Measurements from ENCODE around the gene CTPS2. TPM values are rescaled to one million over a fixed set of nuclear protein-coding genes. Genes with fewer than 3 reads are reported as not detected.

Gene CTPS2
- total and polyA plus RNA-seq, 2 donors from 2014 or later, result 5.9 to 13.7 TPM

DNA sequence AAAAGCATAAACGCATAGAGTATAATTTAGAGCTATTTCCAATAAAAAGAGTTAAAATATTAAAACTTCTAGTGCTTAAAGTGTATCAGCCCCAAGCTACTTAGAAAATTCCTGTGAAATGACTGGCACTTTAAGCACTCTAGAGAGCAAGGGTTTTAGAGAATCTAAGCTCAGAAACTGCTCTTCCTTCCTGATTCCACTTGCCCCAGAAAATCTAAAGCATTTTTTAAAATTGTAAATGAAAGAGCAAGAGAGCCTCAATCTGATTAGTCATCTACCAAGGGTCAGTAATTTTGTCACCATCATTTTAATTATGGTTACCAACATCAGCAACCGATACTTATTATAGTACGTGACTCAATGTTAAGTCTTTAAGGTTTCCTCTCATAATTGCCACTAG lies 25.0 kb downstream of the CTPS2 start:
- H3K27me3 ChIP-seq (ENCODE audit: control insufficient read depth, insufficient read depth, low read length), result peaks cover 2% of the 10 kb centered on the region
- H3K9ac ChIP-seq (ENCODE audit: low read length in 3 of 3), result no peak overlapping the region
- DNase-seq (no peak), FAIRE-seq (no peak)
- H3K9me3 ChIP-seq (ENCODE audit: control insufficient read depth in 2 of 3, insufficient read depth in 1 of 3, low read length in 3 of 3), result no peaks in the 10 kb centered on the region
- TF ChIP-seq, protein P1, sequence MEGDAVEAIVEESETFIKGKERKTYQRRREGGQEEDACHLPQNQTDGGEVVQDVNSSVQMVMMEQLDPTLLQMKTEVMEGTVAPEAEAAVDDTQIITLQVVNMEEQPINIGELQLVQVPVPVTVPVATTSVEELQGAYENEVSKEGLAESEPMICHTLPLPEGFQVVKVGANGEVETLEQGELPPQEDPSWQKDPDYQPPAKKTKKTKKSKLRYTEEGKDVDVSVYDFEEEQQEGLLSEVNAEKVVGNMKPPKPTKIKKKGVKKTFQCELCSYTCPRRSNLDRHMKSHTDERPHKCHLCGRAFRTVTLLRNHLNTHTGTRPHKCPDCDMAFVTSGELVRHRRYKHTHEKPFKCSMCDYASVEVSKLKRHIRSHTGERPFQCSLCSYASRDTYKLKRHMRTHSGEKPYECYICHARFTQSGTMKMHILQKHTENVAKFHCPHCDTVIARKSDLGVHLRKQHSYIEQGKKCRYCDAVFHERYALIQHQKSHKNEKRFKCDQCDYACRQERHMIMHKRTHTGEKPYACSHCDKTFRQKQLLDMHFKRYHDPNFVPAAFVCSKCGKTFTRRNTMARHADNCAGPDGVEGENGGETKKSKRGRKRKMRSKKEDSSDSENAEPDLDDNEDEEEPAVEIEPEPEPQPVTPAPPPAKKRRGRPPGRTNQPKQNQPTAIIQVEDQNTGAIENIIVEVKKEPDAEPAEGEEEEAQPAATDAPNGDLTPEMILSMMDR (IDR thresholded peaks at IDR 0.05; ENCODE audit: borderline replicate concordance, extremely low read depth, insufficient read depth), result no peak
- peaks cover 0 to 5% (median 2%) of the 10 kb centered on the region in 3 donors for H3K36me3 ChIP-seq (ENCODE audit: control insufficient read depth in 2 of 3, insufficient read depth in 3 of 3, low read length in 3 of 3)
- H3K27ac ChIP-seq (ENCODE audit: low read depth in 2 of 2, low read length in 2 of 2), result no peak overlapping the region
- no peaks in the 10 kb centered on the region for H3K4me1 ChIP-seq (ENCODE audit: control insufficient read depth in 2 of 3, insufficient read depth in 2 of 3, low read depth in 1 of 3, low read length in 3 of 3)
- H3K4me3 ChIP-seq (ENCODE audit: low read length in 3 of 3), result no peak overlapping the region
- intact Hi-C loops (cut with DNase I), result no loop called here

DNA sequence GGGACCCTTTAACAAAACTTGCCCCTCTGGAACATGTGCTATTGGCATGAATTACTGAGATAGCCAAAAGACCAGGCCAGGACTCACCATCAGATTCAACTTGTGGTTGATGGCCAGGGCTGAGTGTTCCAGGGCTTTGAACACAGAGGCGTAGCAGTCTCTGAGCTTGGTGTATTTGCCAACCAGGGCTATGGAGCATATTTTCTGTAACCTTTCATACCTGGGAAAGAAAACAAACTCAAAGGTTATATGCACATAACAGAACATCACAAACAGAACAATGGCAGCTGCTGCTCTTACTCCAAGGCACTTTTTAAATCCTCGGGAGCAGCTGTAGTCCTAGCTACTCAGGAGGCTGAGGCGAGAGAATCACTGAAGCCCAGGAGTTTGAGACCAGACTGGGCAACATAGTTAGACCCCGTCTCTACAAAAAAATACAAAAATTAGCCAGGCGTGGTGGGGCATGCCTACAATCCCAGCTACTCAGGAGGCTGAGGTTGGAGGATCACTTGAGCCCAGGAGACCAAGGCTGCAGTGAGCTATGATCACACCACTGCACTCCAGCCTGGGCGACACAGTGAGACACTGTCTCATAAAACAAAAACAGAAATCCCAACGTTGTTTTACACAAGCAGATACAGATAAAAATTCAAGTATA lies 29.3 kb downstream of the CTPS2 start:
- H3K9me3 ChIP-seq (ENCODE audit: control insufficient read depth in 2 of 3, insufficient read depth in 1 of 3, low read length in 3 of 3), result no peaks in the 10 kb centered on the region
- peaks cover 4% of the 10 kb centered on the region for H3K27me3 ChIP-seq (ENCODE audit: control insufficient read depth, insufficient read depth, low read length)
- no peak for FAIRE-seq
- no peak overlapping the region for H3K4me3 ChIP-seq (ENCODE audit: low read length in 3 of 3)
- H3K27ac ChIP-seq (ENCODE audit: low read depth in 2 of 2, low read length in 2 of 2), result no peak overlapping the region
- H3K36me3 ChIP-seq (ENCODE audit: control insufficient read depth in 2 of 3, insufficient read depth in 3 of 3, low read length in 3 of 3), result peaks cover 2 to 11% (median 2%) of the 10 kb centered on the region in 3 donors
- no peak for DNase-seq
- intact Hi-C loops (cut with DNase I), result no loop called here
- H3K9ac ChIP-seq (ENCODE audit: low read length in 3 of 3), result no peak overlapping the region
- H3K4me1 ChIP-seq (ENCODE audit: control insufficient read depth in 2 of 3, insufficient read depth in 2 of 3, low read depth in 1 of 3, low read length in 3 of 3), result no peaks in the 10 kb centered on the region
- TF ChIP-seq, protein P1 (IDR thresholded peaks at IDR 0.05; ENCODE audit: borderline replicate concordance, extremely low read depth, insufficient read depth), result no peak

DNA sequence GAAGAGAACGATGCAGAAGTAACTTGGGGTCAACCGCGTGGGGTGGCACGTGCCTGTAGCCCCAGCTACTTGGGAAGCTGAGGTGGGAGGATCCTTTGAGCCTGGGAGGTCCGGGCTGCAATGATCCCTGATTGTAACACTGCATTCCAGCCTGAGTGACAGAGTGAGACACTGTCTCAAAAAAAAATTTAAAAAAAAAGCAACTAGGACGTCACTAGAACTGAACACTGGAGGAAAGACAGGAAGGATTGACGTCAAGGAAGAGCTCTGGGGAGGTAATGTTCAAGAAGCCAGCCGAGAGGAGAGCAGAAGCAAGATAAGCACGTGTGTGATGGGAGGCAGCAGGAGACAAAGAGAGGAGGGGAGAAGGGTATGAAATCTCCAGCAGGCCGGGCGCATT lies 33.8 kb downstream of the CTPS2 start:
- H3K9me3 ChIP-seq (ENCODE audit: control insufficient read depth in 2 of 3, insufficient read depth in 1 of 3, low read length in 3 of 3), result no peaks in the 10 kb centered on the region
- peaks cover 4% of the 10 kb centered on the region for H3K27me3 ChIP-seq (ENCODE audit: control insufficient read depth, insufficient read depth, low read length)
- no peaks in the 10 kb centered on the region for H3K4me1 ChIP-seq (ENCODE audit: control insufficient read depth in 2 of 3, insufficient read depth in 2 of 3, low read depth in 1 of 3, low read length in 3 of 3)
- TF ChIP-seq, protein P1 (IDR thresholded peaks at IDR 0.05; ENCODE audit: borderline replicate concordance, extremely low read depth, insufficient read depth), result no peak
- no peak overlapping the region for H3K27ac ChIP-seq (ENCODE audit: low read depth in 2 of 2, low read length in 2 of 2)
- no peak overlapping the region for H3K9ac ChIP-seq (ENCODE audit: low read length in 3 of 3)
- intact Hi-C loops (cut with DNase I), result no loop called here
- DNase-seq, result peak in 1 of 5 donors; percentile 49
- peaks cover 2 to 11% (median 2%) of the 10 kb centered on the region in 3 donors for H3K36me3 ChIP-seq (ENCODE audit: control insufficient read depth in 2 of 3, insufficient read depth in 3 of 3, low read length in 3 of 3)
- FAIRE-seq, result no peak
- H3K4me3 ChIP-seq (ENCODE audit: low read length in 3 of 3), result no peak overlapping the region

Measured in kidney (tissue), 14 donors.